ENCODE measurements around the gene PPP1R10.

Gene PPP1R10

DNA sequence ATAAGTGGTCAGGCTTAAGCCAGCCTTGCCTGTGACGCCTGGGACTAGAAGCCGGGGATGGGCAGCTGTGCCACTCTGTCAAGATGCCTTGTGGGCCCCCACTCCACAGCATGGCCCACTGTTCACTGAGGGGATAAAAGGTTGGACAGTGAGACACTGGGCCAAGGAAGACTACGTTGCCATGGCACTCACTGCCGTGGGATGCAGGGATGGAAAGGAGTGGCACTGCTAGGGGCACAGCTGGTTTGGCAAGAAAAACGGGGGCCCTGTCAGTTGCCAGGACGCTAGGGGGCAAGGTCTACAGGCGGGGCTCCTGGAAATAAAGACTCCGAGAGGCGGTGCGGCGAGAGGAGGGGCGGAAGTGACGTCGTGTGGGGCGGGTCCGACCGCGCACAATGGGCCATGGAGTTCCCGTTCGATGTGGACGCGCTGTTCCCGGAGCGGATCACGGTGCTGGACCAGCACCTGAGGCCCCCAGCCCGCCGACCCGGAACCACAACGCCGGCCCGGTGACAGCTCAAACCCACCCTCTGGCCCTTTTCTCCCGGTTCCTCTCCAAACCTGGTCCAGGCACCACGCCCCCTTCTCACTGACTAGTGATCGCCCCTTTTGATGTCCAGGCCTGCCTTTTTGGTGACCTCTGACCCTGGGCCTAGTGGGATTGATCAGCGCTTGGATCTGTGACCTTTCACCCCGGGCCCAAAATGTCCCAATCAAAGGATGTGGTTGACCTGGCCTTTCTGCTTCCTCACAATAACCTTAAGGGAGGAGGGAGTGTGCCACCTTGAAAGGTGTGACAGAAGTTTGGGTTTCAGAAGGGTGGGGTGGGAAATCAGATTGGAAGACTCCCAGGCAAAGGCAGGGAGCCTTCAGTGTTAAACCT lies 9.7 kb upstream of the PPP1R10 start, which contains the start of gene ATAT1:
Gene ATAT1 (plus strand): TSS at position 391 of the 883 bp plus-strand sequence.
- peaks cover 4% of the 10 kb centered on the region; the same call in 1 of the 2 replicates for H3K79me2 ChIP-seq (ENCODE audit: low read length)
- H3K9me3 ChIP-seq (ENCODE audit: insufficient read depth, low read length) = no peaks in the 10 kb centered on the region
- no peaks in the 10 kb centered on the region for H3K27me3 ChIP-seq (ENCODE audit: low read depth, low read length)
- H4K20me1 ChIP-seq (ENCODE audit: insufficient read depth, low read length) = no peaks in the 10 kb centered on the region
- TF ChIP-seq EZH2phosphoT487 (IDR thresholded peaks at IDR 0.05; ENCODE audit: low read depth) = no peak
- TF ChIP-seq, protein P1, sequence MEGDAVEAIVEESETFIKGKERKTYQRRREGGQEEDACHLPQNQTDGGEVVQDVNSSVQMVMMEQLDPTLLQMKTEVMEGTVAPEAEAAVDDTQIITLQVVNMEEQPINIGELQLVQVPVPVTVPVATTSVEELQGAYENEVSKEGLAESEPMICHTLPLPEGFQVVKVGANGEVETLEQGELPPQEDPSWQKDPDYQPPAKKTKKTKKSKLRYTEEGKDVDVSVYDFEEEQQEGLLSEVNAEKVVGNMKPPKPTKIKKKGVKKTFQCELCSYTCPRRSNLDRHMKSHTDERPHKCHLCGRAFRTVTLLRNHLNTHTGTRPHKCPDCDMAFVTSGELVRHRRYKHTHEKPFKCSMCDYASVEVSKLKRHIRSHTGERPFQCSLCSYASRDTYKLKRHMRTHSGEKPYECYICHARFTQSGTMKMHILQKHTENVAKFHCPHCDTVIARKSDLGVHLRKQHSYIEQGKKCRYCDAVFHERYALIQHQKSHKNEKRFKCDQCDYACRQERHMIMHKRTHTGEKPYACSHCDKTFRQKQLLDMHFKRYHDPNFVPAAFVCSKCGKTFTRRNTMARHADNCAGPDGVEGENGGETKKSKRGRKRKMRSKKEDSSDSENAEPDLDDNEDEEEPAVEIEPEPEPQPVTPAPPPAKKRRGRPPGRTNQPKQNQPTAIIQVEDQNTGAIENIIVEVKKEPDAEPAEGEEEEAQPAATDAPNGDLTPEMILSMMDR (IDR thresholded peaks at IDR 0.05; ENCODE audit: low read depth, low read length) = peak; percentile 32
- H3K36me3 ChIP-seq (replicated peaks; ENCODE audit: low read depth, low read length) = peaks cover 8% of the 10 kb centered on the region
- peak within 1 kb of the TSS; percentile 99 for H3K4me3 ChIP-seq (ENCODE audit: low read length)
- peak within 1 kb of the TSS; percentile 97 for H3K4me2 ChIP-seq (ENCODE audit: low read length)
- peak within 1 kb of the TSS; percentile 41 for H3K27ac ChIP-seq (ENCODE audit: low read length)
- peak within 1 kb of the TSS; percentile 85 for H3K9ac ChIP-seq (ENCODE audit: low read length)
- H2AFZ ChIP-seq (ENCODE audit: low read depth, low read length) = peak within 1 kb of the TSS; percentile 65; the same call in 1 of the 2 replicates
- H3K4me1 ChIP-seq (ENCODE audit: low read length) = peaks cover 10% of the 10 kb centered on the region

DNA sequence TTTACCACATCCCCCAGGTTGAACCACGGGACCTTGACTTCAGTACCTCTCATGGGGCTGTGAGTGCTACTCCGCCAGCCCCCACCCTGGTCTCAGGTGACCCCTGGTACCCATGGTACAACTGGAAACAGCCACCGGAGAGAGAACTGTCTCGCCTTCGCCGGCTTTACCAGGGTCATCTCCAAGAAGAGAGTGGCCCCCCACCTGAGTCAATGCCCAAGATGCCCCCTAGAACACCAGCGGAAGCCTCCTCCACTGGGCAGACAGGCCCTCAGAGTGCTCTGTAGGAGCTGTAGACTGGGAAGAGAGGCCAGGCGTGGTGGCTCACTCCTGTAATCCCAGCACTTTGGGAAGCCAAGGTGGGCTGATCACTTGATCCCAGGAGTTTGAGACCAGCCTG lies 8.5 kb upstream of the PPP1R10 start:
- Histone ChIP-seq H2AFZ (ENCODE audit: low read depth, low read length) (no peak overlapping the region), H3K9ac (ENCODE audit: low read length) (no peak overlapping the region), H3K36me3 (replicated peaks; ENCODE audit: low read depth, low read length) (peaks cover 8% of the 10 kb centered on the region), H3K9me3 (ENCODE audit: insufficient read depth, low read length) (no peaks in the 10 kb centered on the region), H3K4me3 (ENCODE audit: low read length) (no peak overlapping the region), H4K20me1 (ENCODE audit: insufficient read depth, low read length) (no peaks in the 10 kb centered on the region), H3K79me2 (ENCODE audit: low read length) (peaks cover 4% of the 10 kb centered on the region; the same call in 1 of the 2 replicates), H3K27me3 (ENCODE audit: low read depth, low read length) (no peaks in the 10 kb centered on the region), H3K4me1 (ENCODE audit: low read length) (peaks cover 10% of the 10 kb centered on the region), H3K27ac (ENCODE audit: low read length) (no peak overlapping the region), H3K4me2 (ENCODE audit: low read length) (no peak overlapping the region)
- no peak for TF ChIP-seq EZH2phosphoT487 (IDR thresholded peaks at IDR 0.05; ENCODE audit: low read depth)
- TF ChIP-seq, protein P1 (IDR thresholded peaks at IDR 0.05; ENCODE audit: low read depth, low read length) = no peak

DNA sequence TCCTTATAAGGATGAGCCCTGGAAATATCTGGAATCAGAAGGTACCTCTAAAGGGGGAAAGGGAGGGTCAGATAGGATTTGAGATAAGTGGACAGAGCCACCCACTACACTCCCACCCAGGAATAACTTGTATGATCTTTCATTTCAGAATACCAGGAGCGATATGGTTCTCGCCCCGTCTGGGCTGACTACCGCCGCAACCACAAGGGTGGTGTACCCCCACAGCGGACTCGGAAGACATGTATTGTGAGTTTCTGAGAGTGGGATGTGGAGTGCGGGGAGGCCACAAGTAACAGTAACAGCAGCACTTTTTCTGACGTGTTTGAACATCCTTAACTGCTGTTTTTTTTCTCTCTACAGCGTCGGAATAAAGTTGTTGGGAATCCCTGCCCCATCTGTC lies 2.5 kb upstream of the PPP1R10 start:
- TF ChIP-seq, protein P1 (IDR thresholded peaks at IDR 0.05; ENCODE audit: low read depth, low read length) = no peak
- no peak for TF ChIP-seq EZH2phosphoT487 (IDR thresholded peaks at IDR 0.05; ENCODE audit: low read depth)
- no peak overlapping the region for H3K4me2 ChIP-seq (ENCODE audit: low read length)
- peaks cover 33% of the 10 kb centered on the region for H3K36me3 ChIP-seq (replicated peaks; ENCODE audit: low read depth, low read length)
- H3K27me3 ChIP-seq (ENCODE audit: low read depth, low read length) = no peaks in the 10 kb centered on the region
- H4K20me1 ChIP-seq (ENCODE audit: insufficient read depth, low read length) = peaks cover 2% of the 10 kb centered on the region
- H3K4me1 ChIP-seq (ENCODE audit: low read length) = peaks cover 9% of the 10 kb centered on the region
- no peak overlapping the region for H3K27ac ChIP-seq (ENCODE audit: low read length)
- no peaks in the 10 kb centered on the region for H3K9me3 ChIP-seq (ENCODE audit: insufficient read depth, low read length)
- no peak overlapping the region for H3K9ac ChIP-seq (ENCODE audit: low read length)
- no peak overlapping the region for H3K4me3 ChIP-seq (ENCODE audit: low read length)
- no peak overlapping the region for H2AFZ ChIP-seq (ENCODE audit: low read depth, low read length)
- H3K79me2 ChIP-seq (ENCODE audit: low read length) = peaks cover 46% of the 10 kb centered on the region

DNA sequence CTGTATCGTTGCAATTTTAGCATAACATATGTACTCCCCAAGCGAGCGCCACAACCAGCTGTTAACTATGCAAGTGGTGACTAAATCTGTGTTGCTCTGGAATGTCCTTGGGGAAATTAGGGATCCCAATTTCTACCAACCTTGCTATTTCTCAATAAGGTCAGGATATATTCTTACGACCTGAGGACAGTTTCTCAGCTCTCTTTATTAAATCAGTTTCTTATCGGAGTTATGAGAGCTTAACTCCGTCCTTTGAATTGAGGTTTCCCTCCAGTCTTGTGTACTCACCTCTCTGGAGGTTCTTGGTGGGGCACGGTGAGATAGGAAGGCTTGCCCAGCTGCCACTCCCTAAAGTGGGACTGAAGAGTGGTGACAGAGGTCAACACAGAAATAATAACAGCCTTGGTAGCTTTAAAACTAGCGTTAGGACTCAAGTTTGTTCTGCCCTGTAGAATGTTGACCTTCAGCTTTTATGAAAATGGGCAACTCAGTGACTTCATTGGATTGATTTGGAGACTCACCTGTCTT lies 1.3 kb upstream of the PPP1R10 start:
- peak overlapping the region; percentile 98 for H3K9ac ChIP-seq (ENCODE audit: low read length)
- peak overlapping the region; percentile 94 for H3K4me2 ChIP-seq (ENCODE audit: low read length)
- H3K4me1 ChIP-seq (ENCODE audit: low read length) = peaks cover 21% of the 10 kb centered on the region
- H4K20me1 ChIP-seq (ENCODE audit: insufficient read depth, low read length) = peaks cover 14% of the 10 kb centered on the region
- H2AFZ ChIP-seq (ENCODE audit: low read depth, low read length) = no peak overlapping the region
- H3K27me3 ChIP-seq (ENCODE audit: low read depth, low read length) = no peaks in the 10 kb centered on the region
- no peak for TF ChIP-seq EZH2phosphoT487 (IDR thresholded peaks at IDR 0.05; ENCODE audit: low read depth)
- TF ChIP-seq, protein P1 (IDR thresholded peaks at IDR 0.05; ENCODE audit: low read depth, low read length) = no peak
- peaks cover 40% of the 10 kb centered on the region for H3K36me3 ChIP-seq (replicated peaks; ENCODE audit: low read depth, low read length)
- peaks cover 59% of the 10 kb centered on the region for H3K79me2 ChIP-seq (ENCODE audit: low read length)
- H3K4me3 ChIP-seq (ENCODE audit: low read length) = peak overlapping the region; percentile 95
- H3K27ac ChIP-seq (ENCODE audit: low read length) = peak overlapping the region; percentile 91
- H3K9me3 ChIP-seq (ENCODE audit: insufficient read depth, low read length) = no peaks in the 10 kb centered on the region

Data from OCI-LY3 (cell line).